ENCODE measurements around the gene WNK2. TPM values are rescaled to one million over a fixed set of nuclear protein-coding genes. Genes with fewer than 3 reads are reported as not detected.

The WNK2 gene
- total and polyA plus RNA-seq, 2 donors (not counting 3 experiments of a cell fraction or from before 2014, with no cell fraction given) = not detected

GRCh38 chr9:93220627-93221026 lies 36.7 kb downstream of the WNK2 start:
- Histone ChIP-seq H3K36me3 (ENCODE audit: control insufficient read depth in 2 of 2, extremely low read depth in 1 of 2, insufficient read depth in 2 of 2, low read length in 2 of 2) (no peaks in the 10 kb centered on the region), H3K79me2 (ENCODE audit: control insufficient read depth, insufficient read depth, low read length) (no peaks in the 10 kb centered on the region), H3K9ac (replicated peaks; ENCODE audit: extremely low read depth, insufficient read depth, low read length) (no peak overlapping the region), H3K27ac (ENCODE audit: insufficient read depth, low read depth, low read length) (no peak overlapping the region), H2AFZ (ENCODE audit: low read depth, low read length) (no peak overlapping the region), H3K9me3 (replicated peaks; ENCODE audit: control insufficient read depth, insufficient read depth, low read length) (no peaks in the 10 kb centered on the region), H3K4me1 (ENCODE audit: control insufficient read depth, extremely low read depth, insufficient read depth, low read length) (no peaks in the 10 kb centered on the region), H3K4me2 (ENCODE audit: insufficient read depth, low read length) (no peak overlapping the region), H3K4me3 (replicated peaks in 1 of 3; ENCODE audit: insufficient read depth in 1 of 3, low read depth in 1 of 3, low read length in 3 of 3) (no peak overlapping the region), H4K20me1 (replicated peaks; ENCODE audit: control insufficient read depth, extremely low read depth, insufficient read depth, low read length) (no peaks in the 10 kb centered on the region), H3K9me1 (replicated peaks; ENCODE audit: control insufficient read depth, extremely low read depth, insufficient read depth, low read length) (no peaks in the 10 kb centered on the region), H3K27me3 (ENCODE audit: control insufficient read depth in 2 of 2, insufficient read depth in 2 of 2, low read length in 2 of 2) (no peaks in the 10 kb centered on the region)
- no TSS peak for BruUV-seq (replicated peaks)
- DNase-seq (ENCODE audit: low read depth, low spot score) (no peak), FAIRE-seq (no peak)
- intact Hi-C loops (cut with micrococcal nuclease) = no loop called here
- dilution Hi-C loops (cut with MboI; ENCODE audit: extremely low pct_ligation_motif_present, low sequenced_read_pairs) = no loop called here
- no peak for TF ChIP-seq EZH2 (IDR thresholded peaks at IDR 0.05; ENCODE audit: borderline replicate concordance, low read depth, low read length, severe bottlenecking)
- TF ChIP-seq MAX (IDR thresholded peaks at IDR 0.05; ENCODE audit: insufficient read depth, insufficient read length) = no peak
- TF ChIP-seq POLR2AphosphoS5 (IDR thresholded peaks at IDR 0.05; ENCODE audit: insufficient read depth, low read depth, low read length) = no peak
- TF ChIP-seq FOS (IDR thresholded peaks at IDR 0.05; ENCODE audit: borderline replicate concordance, insufficient read depth, low read length) = no peak
- no peak for TF ChIP-seq CTCF (IDR thresholded peaks at IDR 0.05; ENCODE audit: extremely low read depth in 1 of 2, insufficient read depth in 1 of 2, low read depth in 1 of 2, low read length in 2 of 2)
- TF ChIP-seq JUN (IDR thresholded peaks at IDR 0.05; ENCODE audit: borderline replicate concordance, insufficient read depth, insufficient read length, low read depth) = no peak
- TF ChIP-seq GATA2 (IDR thresholded peaks at IDR 0.05; ENCODE audit: insufficient read depth, insufficient read length, low read depth, low read length) = no peak
- TF ChIP-seq POLR2A (IDR thresholded peaks at IDR 0.05; ENCODE audit: low read depth, low read length) = no peak
- TF ChIP-seq MYC (IDR thresholded peaks at IDR 0.05; ENCODE audit: low read depth, low read length) = no peak
- ChIA-PET CTCF (interaction anchor here (1.4 kb wide), 1 partner anchor 101 kb away, joined by 3 read pairs; no protein-coding TSS in a partner anchor), POLR2A (no interaction called here)

Data from endothelial cell of umbilical vein (primary cell).